GM23248 (cell line): ENCODE results near the gene CALD1. TPM values are rescaled to one million over a fixed set of nuclear protein-coding genes. Genes with fewer than 3 reads are reported as not detected.

Experiments used
- DNase-seq: peaks from one replicate; pipeline ENCODE4 v3.0.0-alpha.2; 2015
- H2AFZ ChIP-seq: fragments of 200-600 bp; sonication (generic); 2 replicates; pipeline ENCODE4 v1.6.1; 2016; ENCODE audit warnings: antibody characterized with exemption
- H3F3A ChIP-seq: fragments of 200-600 bp; sonication (generic); 2 replicates; pipeline ENCODE4 v1.6.1; 2016; ENCODE audit warnings: mild to moderate bottlenecking, antibody characterized with exemption, mixed run types; ENCODE audit not compliant: insufficient read depth
- H3K27ac ChIP-seq: fragments of 200-600 bp; sonication (generic); 2 replicates; pipeline ENCODE4 v1.5.1; 2016; ENCODE audit warnings: mild to moderate bottlenecking
- H3K27me3 ChIP-seq: fragments of 200-600 bp; sonication (generic); replicated peaks from 2 replicates; pipeline ENCODE4 v1.6.1; 2016; ENCODE audit warnings: mild to moderate bottlenecking; ENCODE audit not compliant: insufficient read depth
- H3K36me3 ChIP-seq: fragments of 200-600 bp; sonication (generic); 2 replicates; pipeline ENCODE4 v1.6.1; 2016; ENCODE audit warnings: low read depth, mild to moderate bottlenecking
- H3K4me1 ChIP-seq: fragments of 200-600 bp; sonication (generic); 2 replicates; pipeline ENCODE4 v1.6.1; 2016; ENCODE audit warnings: mild to moderate bottlenecking; ENCODE audit not compliant: insufficient read depth
- H3K4me2 ChIP-seq: fragments of 200-600 bp; sonication (generic); one replicate; pipeline ENCODE4 v1.6.1; 2016; ENCODE audit warnings: mild to moderate bottlenecking; ENCODE audit not compliant: unreplicated experiment
- H3K4me3 ChIP-seq: fragments of 200-600 bp; sonication (generic); 2 replicates; pipeline ENCODE4 v1.5.1; 2016; ENCODE audit warnings: mild to moderate bottlenecking
- H3K79me2 ChIP-seq: fragments of 200-600 bp; sonication (generic); 2 replicates; pipeline ENCODE4 v1.6.1; 2016; ENCODE audit warnings: mild to moderate bottlenecking; ENCODE audit not compliant: insufficient read depth
- H3K9ac ChIP-seq: fragments of 200-600 bp; sonication (generic); 2 replicates; pipeline ENCODE4 v1.6.1; 2016; ENCODE audit warnings: mild to moderate bottlenecking
- H3K9me2 ChIP-seq: fragments of 200-600 bp; sonication (generic); 2 replicates; pipeline ENCODE4 v1.6.1; 2016; ENCODE audit warnings: mixed run types, mild to moderate bottlenecking, moderate library complexity; ENCODE audit not compliant: insufficient read depth
- H3K9me3 ChIP-seq: fragments of 200-600 bp; sonication (generic); one replicate; pipeline ENCODE4 v1.6.1; 2017; ENCODE audit warnings: low read depth
- H4K20me1 ChIP-seq: fragments of 200-600 bp; sonication (generic); 2 replicates; pipeline ENCODE4 v1.6.0; 2016; ENCODE audit not compliant: insufficient read depth
- EZH2 ChIP-seq: fragments of 200-600 bp; sonication (generic); IDR thresholded peaks from 2 replicates; pipeline ENCODE4 v1.6.1; 2018; ENCODE audit warnings: antibody characterized with exemption, mild to moderate bottlenecking; ENCODE audit not compliant: insufficient read depth, poor library complexity, severe bottlenecking
- EZH2phosphoT487 ChIP-seq: fragments of 200-600 bp; sonication (generic); IDR thresholded peaks from 2 replicates; pipeline ENCODE4 v1.6.1; 2018; ENCODE audit warnings: antibody characterized with exemption, moderate library complexity, mild to moderate bottlenecking, low read depth; ENCODE audit not compliant: insufficient read depth
- WGBS, 2 experiments: methylation state at CpG; one replicate each; pipeline ENCODE4 v1.1.6; 2015 to 2017; ENCODE audit warnings: low lambda C conversion rate in 2 of 2, low coverage in 1 of 2; ENCODE audit errors: missing lambda C conversion rate in 2 of 2; 5-methylcytosine and 5-hydroxymethylcytosine counted together
- in situ Hi-C: fragments of 300-500 bp; cut with MboI; formaldehyde crosslinking; loops from 2 replicates; pipeline ENCODE4 v1.15.0; 2020
- polyA plus RNA-seq: library from polyadenylated mRNA; unstranded; fragments of >200 nt; fragmentation: Nextera tagmentation; extraction: Ambion mirVana; gene quantifications from 2 replicates; pipeline ENCODE4 v1.2.1, GENCODE V29; 2016
- total RNA-seq: library from RNA; depleted of rRNA; stranded (reverse); fragments of >200 nt; shearing (Covaris generic); gene quantifications from 2 replicates; pipeline ENCODE4 v1.2.3, GENCODE V29; 2014

Gene CALD1
- total and polyA plus RNA-seq, 2 experiments from 2014 or later = 698 to 1,687 TPM

DNA sequence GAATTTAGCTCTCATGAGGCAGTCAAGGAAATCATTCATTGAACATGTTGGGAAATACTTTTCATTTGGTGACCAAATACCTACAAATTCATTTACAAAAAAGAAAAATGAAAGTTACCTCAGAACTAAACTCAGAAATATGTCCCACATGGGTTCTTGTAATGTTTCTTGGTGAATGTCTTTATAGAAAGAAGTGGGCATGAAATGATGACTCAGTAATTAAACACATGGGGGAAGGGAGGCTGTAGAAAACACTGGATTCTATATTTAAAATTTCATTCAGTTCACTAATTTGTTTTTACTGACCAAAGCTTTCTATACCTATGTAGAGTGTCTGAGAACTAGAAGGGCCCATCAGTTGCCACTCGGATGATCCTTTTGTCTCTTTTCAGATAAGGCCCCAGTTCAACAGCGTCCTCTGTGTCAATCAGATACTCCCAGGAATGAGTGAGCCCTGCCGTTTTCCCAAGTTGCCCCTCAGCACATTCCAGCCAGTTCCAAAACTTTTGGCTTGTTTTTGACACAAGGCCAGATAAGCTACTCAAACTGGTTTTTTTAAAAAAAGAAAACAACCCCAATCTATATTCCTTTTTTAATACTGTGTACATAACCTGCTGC lies 157.6 kb downstream of the CALD1 start:
- TF ChIP-seq EZH2 (no peak), EZH2phosphoT487 (no peak)
- peak overlapping the region; percentile 59 for H3K27ac ChIP-seq
- peaks cover 51% of the 10 kb centered on the region for H3K79me2 ChIP-seq

GRCh38 chr7:134938141-134938540 lies 158.7 kb downstream of the CALD1 start:
- Histone ChIP-seq H3K9me3 (no peaks in the 10 kb centered on the region), H3K27me3 (no peaks in the 10 kb centered on the region), H3K4me1 (peaks cover 54% of the 10 kb centered on the region), H3K36me3 (peaks cover 89% of the 10 kb centered on the region), H3K9ac (no peak overlapping the region), H4K20me1 (no peaks in the 10 kb centered on the region), H3F3A (peaks cover 86% of the 10 kb centered on the region), H3K4me3 (no peak overlapping the region), H3K27ac (peak overlapping the region; percentile 59; the same call in 1 of the 2 replicates), H3K79me2 (peaks cover 45% of the 10 kb centered on the region), H3K4me2 (no peak overlapping the region), H2AFZ (no peak overlapping the region), H3K9me2 (no peaks in the 10 kb centered on the region)
- WGBS, 2 experiments = 89 to 96% methylated on average over 4 of the region's 4 CpGs
- no peak for DNase-seq
- in situ Hi-C loops = no loop called here
- TF ChIP-seq EZH2phosphoT487 (no peak), EZH2 (no peak)

More for the DNA sequence above, 157.6 kb downstream of the CALD1 start:
- Histone ChIP-seq H3K4me3 (no peak overlapping the region), H3K36me3 (peaks cover 91% of the 10 kb centered on the region), H3K9me3 (no peaks in the 10 kb centered on the region), H3K9ac (no peak overlapping the region), H3F3A (peaks cover 91% of the 10 kb centered on the region), H3K9me2 (no peaks in the 10 kb centered on the region), H2AFZ (no peak overlapping the region), H3K4me1 (peaks cover 48% of the 10 kb centered on the region), H3K27me3 (no peaks in the 10 kb centered on the region), H4K20me1 (no peaks in the 10 kb centered on the region), H3K4me2 (no peak overlapping the region)
- in situ Hi-C loops = no loop called here
- 96 to 98% methylated on average over 3 of the region's 3 CpGs for WGBS, 2 experiments
- peak; percentile 35 for DNase-seq

DNA sequence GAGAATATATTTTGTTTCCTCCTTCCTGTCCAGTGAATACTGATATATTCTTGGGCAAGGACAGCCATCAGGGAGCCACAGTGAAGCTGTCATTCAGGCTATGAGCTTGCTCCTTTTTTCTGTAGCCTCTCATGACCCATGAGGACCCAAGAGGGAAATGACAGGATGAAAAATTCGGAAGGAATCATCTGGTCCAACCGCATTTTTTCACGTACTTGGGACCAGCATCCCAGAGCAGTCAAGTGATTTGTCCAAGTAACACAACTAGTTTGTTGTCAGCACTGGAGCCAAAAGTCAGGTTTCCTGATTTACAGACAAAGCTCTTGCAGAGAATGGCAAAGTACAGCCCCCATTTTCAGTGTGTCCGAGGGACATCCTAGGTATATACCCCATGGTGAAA lies 159.7 kb downstream of the CALD1 start:
- H3K4me1 ChIP-seq = peaks cover 54% of the 10 kb centered on the region

DNA sequence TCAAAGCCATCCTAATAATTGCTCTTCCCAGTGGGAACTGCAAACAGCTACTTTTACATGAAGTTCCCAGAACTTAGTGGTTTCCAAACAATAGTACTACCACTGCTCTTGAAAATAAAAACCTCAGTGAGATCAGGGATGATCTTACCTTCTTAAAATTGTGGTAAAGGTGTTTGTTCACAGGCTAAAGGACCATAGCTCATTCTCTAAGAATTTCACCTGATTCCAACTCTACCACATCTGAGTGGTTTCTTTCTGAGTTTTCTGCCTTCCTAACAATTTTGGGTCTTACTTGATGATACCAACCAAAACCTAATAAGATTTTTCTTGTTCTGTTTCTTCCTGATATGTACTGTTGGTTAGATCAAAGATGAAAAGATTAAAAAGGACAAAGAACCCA lies 161.3 kb downstream of the CALD1 start:
- Histone ChIP-seq H3K9me2 (no peaks in the 10 kb centered on the region), H3K79me2 (peaks cover 46% of the 10 kb centered on the region), H3K4me3 (no peak overlapping the region), H3K9ac (peak overlapping the region; percentile 12; the same call in 1 of the 2 replicates), H3K9me3 (no peaks in the 10 kb centered on the region), H3K4me2 (peak overlapping the region; percentile 23), H3K36me3 (peaks cover 87% of the 10 kb centered on the region), H3K27me3 (no peaks in the 10 kb centered on the region), H4K20me1 (no peaks in the 10 kb centered on the region), H3F3A (peaks cover 86% of the 10 kb centered on the region), H2AFZ (no peak overlapping the region), H3K27ac (peak overlapping the region; percentile 71), H3K4me1 (peaks cover 46% of the 10 kb centered on the region)
- in situ Hi-C loops = no loop called here
- no peak for DNase-seq
- TF ChIP-seq EZH2 (no peak), EZH2phosphoT487 (no peak)

More for the DNA sequence above, 159.7 kb downstream of the CALD1 start:
- H3K79me2 ChIP-seq = peaks cover 45% of the 10 kb centered on the region
- H3K9me2 ChIP-seq = no peaks in the 10 kb centered on the region
- WGBS, 2 experiments = 97 to 98% methylated on average over 4 of the region's 4 CpGs
- peaks cover 85% of the 10 kb centered on the region for H3F3A ChIP-seq
- no peaks in the 10 kb centered on the region for H3K27me3 ChIP-seq
- no peaks in the 10 kb centered on the region for H3K9me3 ChIP-seq
- H3K9ac ChIP-seq = no peak overlapping the region
- no peaks in the 10 kb centered on the region for H4K20me1 ChIP-seq
- TF ChIP-seq EZH2 = no peak
- TF ChIP-seq EZH2phosphoT487 = no peak
- no peak for DNase-seq
- no peak overlapping the region for H2AFZ ChIP-seq
- H3K27ac ChIP-seq = 0 out of 2 replicates have a peak overlapping the region, but pooled peaks have one; percentile 1
- peaks cover 88% of the 10 kb centered on the region for H3K36me3 ChIP-seq
- no peak overlapping the region for H3K4me3 ChIP-seq
- in situ Hi-C loops = no loop called here
- H3K4me2 ChIP-seq = no peak overlapping the region
